Measurements from ENCODE around the gene EMC8.

EMC8 gene

GRCh38 chr16:85844786-85845185 is 45.4 kb upstream of the EMC8 start:
- Histone ChIP-seq H3K27ac (ENCODE audit: extremely low read depth, low read depth, low read length) (no peak overlapping the region), H3K4me3 (ENCODE audit: low read depth, low read length) (no peak overlapping the region), H3K9me3 (ENCODE audit: control insufficient read depth, insufficient read depth, low read depth, low read length) (no peaks in the 10 kb centered on the region), H3K36me3 (ENCODE audit: control insufficient read depth in 2 of 2, insufficient read depth in 1 of 2, low read length in 2 of 2) (no peaks in the 10 kb centered on the region), H3K4me1 (ENCODE audit: control insufficient read depth, insufficient read depth, low read length) (no peaks in the 10 kb centered on the region; the same call in 1 of the 2 replicates)
- CTCF ChIA-PET, result no interaction called here
- TF ChIP-seq, protein P1, sequence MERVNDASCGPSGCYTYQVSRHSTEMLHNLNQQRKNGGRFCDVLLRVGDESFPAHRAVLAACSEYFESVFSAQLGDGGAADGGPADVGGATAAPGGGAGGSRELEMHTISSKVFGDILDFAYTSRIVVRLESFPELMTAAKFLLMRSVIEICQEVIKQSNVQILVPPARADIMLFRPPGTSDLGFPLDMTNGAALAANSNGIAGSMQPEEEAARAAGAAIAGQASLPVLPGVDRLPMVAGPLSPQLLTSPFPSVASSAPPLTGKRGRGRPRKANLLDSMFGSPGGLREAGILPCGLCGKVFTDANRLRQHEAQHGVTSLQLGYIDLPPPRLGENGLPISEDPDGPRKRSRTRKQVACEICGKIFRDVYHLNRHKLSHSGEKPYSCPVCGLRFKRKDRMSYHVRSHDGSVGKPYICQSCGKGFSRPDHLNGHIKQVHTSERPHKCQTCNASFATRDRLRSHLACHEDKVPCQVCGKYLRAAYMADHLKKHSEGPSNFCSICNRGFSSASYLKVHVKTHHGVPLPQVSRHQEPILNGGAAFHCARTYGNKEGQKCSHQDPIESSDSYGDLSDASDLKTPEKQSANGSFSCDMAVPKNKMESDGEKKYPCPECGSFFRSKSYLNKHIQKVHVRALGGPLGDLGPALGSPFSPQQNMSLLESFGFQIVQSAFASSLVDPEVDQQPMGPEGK (tag by site-specific recombination; IDR thresholded peaks at IDR 0.05), result no peak
- TF ChIP-seq EGR2 (tag by site-specific recombination; IDR thresholded peaks at IDR 0.05; ENCODE audit: low read depth), result 0 out of 2 replicates have a peak, but pooled peaks have one; percentile 14
- POLR2A ChIA-PET, result no interaction called here

GRCh38 chr16:85844169-85844481 is 44.8 kb upstream of the EMC8 start:
- no peaks in the 10 kb centered on the region; the same call in 1 of the 2 replicates for H3K4me1 ChIP-seq (ENCODE audit: control insufficient read depth, insufficient read depth, low read length)
- no peak overlapping the region for H3K27ac ChIP-seq (ENCODE audit: extremely low read depth, low read depth, low read length)
- CTCF ChIA-PET, result interaction anchor here (0.6 kb wide), 1 partner anchor 23 kb away, joined by 5 read pairs; no protein-coding TSS in a partner anchor
- no peak overlapping the region for H3K4me3 ChIP-seq (ENCODE audit: low read depth, low read length)
- POLR2A ChIA-PET, result no interaction called here
- TF ChIP-seq ZNF2 (tag by site-specific recombination; IDR thresholded peaks at IDR 0.05) (no peak), ZNF521 (tag by site-specific recombination; IDR thresholded peaks at IDR 0.05) (no peak), SETDB1 (IDR thresholded peaks at IDR 0.05; ENCODE audit: insufficient read length, low read length) (no peak), ZNF830 (tag by site-specific recombination; IDR thresholded peaks at IDR 0.05; ENCODE audit: low read depth) (no peak), ZNF449 (tag by site-specific recombination; IDR thresholded peaks at IDR 0.05) (no peak), KLF7 (tag by site-specific recombination; IDR thresholded peaks at IDR 0.05; ENCODE audit: borderline replicate concordance) (no peak), ELK4 (IDR thresholded peaks at IDR 0.05; ENCODE audit: borderline replicate concordance, low read depth, low read length) (no peak), REPIN1 (tag by site-specific recombination; IDR thresholded peaks at IDR 0.05; ENCODE audit: low read depth) (no peak), ZNF174 (tag by site-specific recombination; IDR thresholded peaks at IDR 0.05) (no peak), GLIS2 (tag by site-specific recombination; IDR thresholded peaks at IDR 0.05) (no peak), ZNF354C (tag by site-specific recombination; IDR thresholded peaks at IDR 0.05; ENCODE audit: borderline replicate concordance, low read depth) (no peak), IKZF3 (tag by site-specific recombination; IDR thresholded peaks at IDR 0.05) (no peak), ZNF701 (tag by site-specific recombination; IDR thresholded peaks at IDR 0.05) (no peak), ZNF791 (tag by site-specific recombination; IDR thresholded peaks at IDR 0.05) (no peak)
- no peaks in the 10 kb centered on the region for H3K36me3 ChIP-seq (ENCODE audit: control insufficient read depth in 2 of 2, insufficient read depth in 1 of 2, low read length in 2 of 2)
- no peaks in the 10 kb centered on the region for H3K9me3 ChIP-seq (ENCODE audit: control insufficient read depth, insufficient read depth, low read depth, low read length)

DNA sequence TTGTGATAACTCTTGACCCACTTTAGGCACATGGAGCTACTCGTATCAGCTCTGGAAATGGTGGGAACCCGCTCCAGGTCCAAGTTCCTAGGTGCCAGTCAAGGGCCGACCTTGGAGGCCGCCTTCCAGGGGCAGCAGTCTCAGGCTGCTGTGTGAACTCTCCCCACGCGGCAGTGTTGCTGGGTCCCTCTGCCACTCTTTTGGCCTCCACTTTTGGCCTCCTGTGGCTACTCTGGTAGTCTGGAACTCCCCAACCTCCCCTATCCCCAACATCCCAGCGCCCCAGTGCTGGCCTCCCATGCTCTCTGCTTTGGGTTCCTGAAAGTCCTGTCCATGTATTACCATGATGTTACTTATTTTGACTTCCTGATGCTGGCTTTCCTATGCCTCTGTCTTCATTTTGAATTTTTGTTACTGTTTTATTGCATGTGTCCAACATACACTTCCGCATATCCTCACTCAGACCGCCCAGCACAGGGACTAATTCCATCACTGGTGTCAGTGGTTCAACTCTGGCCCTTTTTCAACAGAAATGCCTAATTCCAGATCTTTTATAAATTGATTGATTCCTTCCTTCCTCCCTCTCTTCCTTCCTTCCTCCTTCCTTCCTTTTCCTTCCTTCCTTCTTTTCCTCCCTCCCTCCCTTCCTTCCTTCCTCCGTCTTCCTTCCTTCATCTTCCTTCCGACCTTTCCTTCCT is 44.3 kb upstream of the EMC8 start:
- ChIA-PET CTCF (interaction anchor here (0.6 kb wide), 1 partner anchor 22 kb away, joined by 5 read pairs; no protein-coding TSS in a partner anchor), POLR2A (no interaction called here)
- Histone ChIP-seq H3K4me3 (ENCODE audit: low read depth, low read length) (no peak overlapping the region), H3K27ac (ENCODE audit: extremely low read depth, low read depth, low read length) (no peak overlapping the region), H3K9me3 (ENCODE audit: control insufficient read depth, insufficient read depth, low read depth, low read length) (no peaks in the 10 kb centered on the region), H3K4me1 (ENCODE audit: control insufficient read depth, insufficient read depth, low read length) (no peaks in the 10 kb centered on the region; the same call in 1 of the 2 replicates), H3K36me3 (ENCODE audit: control insufficient read depth in 2 of 2, insufficient read depth in 1 of 2, low read length in 2 of 2) (no peaks in the 10 kb centered on the region)
- TF ChIP-seq ZNF366 (tag by site-specific recombination; conservative IDR thresholded peaks at IDR 0.05) (peak; percentile 79), ZNF221 (tag by site-specific recombination; IDR thresholded peaks at IDR 0.05; ENCODE audit: borderline replicate concordance) (no peak), KLF8 (tag by site-specific recombination; IDR thresholded peaks at IDR 0.05) (no peak)
- TF ChIP-seq, protein P2, sequence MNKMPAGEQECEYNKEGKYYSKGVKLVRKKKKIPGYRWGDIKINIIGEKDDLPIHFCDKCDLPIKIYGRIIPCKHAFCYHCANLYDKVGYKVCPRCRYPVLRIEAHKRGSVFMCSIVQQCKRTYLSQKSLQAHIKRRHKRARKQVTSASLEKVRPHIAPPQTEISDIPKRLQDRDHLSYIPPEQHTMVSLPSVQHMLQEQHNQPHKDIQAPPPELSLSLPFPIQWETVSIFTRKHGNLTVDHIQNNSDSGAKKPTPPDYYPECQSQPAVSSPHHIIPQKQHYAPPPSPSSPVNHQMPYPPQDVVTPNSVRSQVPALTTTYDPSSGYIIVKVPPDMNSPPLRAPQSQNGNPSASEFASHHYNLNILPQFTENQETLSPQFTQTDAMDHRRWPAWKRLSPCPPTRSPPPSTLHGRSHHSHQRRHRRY (tag by site-specific recombination; IDR thresholded peaks at IDR 0.05), result no peak

Measured in HEK293 (cell line).